Measurements from ENCODE around the gene FAM9C. TPM values are rescaled to one million over a fixed set of nuclear protein-coding genes. Genes with fewer than 3 reads are reported as not detected.

The FAM9C gene
- total RNA-seq, 1 donor from 2014 or later = not detected

Other genes starting within 250 kb of the FAM9C start
- not detected in 2 replicates for gene TLR7, start 177.5 kb downstream of the FAM9C start, total RNA-seq
- not detected in 2 replicates for gene TLR8, start 138.0 kb downstream of the FAM9C start, total RNA-seq
- 8,193 and 23,950 TPM in 2 replicates for gene TMSB4X, start 69.5 kb downstream of the FAM9C start, total RNA-seq